GM19438 (cell line): ENCODE data around the gene MUC12.
"Not testable (repeated sequence)": the region's sequence is repeated elsewhere in the genome, so short reads cannot be mapped to it uniquely, and the experiment has no call there.

Experiments
- ATAC-seq: cut with Tn5 transposase; IDR thresholded peaks from one replicate; pipeline ENCODE4 v1.9.1; 2021; ENCODE audit warnings: low read depth; ENCODE audit not compliant: unreplicated experiment

The MUC12 gene

DNA sequence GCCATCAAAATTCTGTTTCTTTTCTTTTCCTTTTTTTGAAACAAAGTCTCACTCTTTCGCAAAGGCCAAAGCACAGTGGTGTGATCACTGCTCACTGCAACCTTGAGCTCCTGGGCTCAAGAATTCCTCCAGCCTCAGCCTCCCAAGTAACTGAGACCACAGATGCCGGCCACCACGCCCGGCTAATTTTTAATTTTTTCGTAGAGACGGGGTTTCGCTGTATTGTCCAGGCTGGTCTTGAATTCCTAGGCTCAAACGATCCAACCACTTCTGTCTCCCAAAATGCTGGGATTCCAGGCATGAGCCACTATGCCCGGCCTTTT, 90.2 kb downstream of the MUC12 start:
- no peak for ATAC-seq

DNA sequence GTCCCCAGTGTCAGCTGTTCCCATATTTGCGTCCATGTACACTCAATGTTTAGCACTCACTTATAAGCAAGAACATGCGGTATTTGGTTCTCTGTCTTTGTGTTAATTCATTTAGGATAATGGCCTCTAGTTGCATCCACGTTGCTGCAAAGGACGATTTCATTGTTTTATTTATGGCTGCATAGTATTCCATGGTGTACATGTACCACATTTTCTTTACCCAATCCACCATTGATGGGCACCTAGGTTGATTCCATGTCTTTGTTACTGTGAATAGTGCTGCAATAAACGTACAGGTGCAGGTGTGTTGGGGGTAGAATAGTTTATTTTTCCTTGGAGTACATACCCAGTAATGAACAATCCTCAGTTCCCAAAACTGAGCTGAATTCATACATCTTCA, 91.6 kb downstream of the MUC12 start:
- ATAC-seq = no peak

DNA sequence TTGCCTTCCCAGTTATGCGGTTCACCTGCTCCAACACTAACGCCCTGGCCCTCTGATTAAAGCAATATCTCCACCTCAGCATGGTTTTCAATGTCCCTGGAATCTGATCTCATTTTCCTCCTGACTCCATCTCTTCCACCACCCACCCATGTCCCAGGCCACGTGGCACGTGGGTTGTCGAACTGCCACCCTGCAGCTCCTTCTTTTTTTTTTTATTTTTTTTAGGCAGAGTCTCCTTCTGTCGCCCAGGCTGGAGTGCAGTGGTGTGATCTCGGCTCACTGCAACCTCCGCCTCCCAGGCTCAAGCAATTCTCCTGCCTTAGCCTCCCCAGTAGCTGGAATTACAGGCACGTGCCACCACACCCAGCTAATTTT, 94.8 kb downstream of the MUC12 start:
- ATAC-seq = not testable (repeated sequence)

DNA sequence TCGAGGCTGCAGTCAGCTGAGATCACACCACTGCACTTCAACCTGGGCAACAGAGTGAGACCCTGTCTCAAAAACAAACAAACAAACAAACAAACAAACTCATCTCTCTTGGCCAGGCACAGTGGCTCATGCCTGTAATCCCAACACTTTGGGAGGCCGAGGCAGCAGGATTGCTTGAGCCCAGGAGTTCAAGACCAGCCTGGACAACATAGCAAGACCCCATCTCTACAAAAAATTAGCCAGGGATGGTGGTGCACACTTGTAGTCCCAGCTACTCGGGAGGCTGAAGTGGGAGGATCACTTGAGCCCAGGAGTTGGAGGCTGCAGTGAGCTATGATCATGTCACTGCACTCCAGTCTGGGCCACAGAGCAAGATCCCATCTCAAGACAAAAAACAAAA, 95.8 kb downstream of the MUC12 start:
- not testable (repeated sequence) for ATAC-seq

GRCh38 chr7:101066141-101066832, 96.9 kb downstream of the MUC12 start:
- ATAC-seq = no peak

GRCh38 chr7:101066833-101067177, 97.4 kb downstream of the MUC12 start:
- no peak for ATAC-seq

DNA sequence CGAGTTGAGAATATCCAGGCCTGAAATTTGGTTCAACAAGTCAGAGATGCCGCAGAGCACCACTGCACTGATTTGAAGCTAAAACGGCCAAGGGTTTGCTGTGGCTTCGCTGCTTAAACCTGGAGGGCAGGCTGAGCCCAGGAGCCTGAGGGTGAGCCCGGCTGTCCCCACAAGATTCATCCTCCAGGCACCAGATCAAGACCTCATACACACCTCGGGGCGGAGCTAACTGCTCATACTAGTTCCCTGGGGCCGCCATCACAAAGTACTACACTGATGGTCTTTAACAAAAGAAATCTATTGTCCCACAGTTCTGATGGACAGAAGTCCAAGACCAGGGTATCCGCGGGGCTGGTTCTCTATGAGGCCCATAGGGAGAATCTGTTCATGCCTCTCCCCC, 99.0 kb downstream of the MUC12 start:
- ATAC-seq = no peak
